GM12878 (cell line): ENCODE data around the gene DENND6A. TPM values are rescaled to one million over a fixed set of nuclear protein-coding genes. Genes with fewer than 3 reads are reported as not detected.

Experiments used
- ATAC-seq: fragments of 200-7000 bp; cut with Tn5 transposase; 3 replicates; pipeline ENCODE4 v1.9.1; 2020; ENCODE audit warnings: mild to moderate bottlenecking, moderate library complexity
- BruUV-seq: library from RNA; stranded (reverse); fragments of 400-500 nt; replicated peaks from 2 replicates; lab custom pipeline; 2021; lab: Mats Ljungman, UMichigan
- CTCF ChIA-PET: fragments of 300-600 bp; sonication (Branson Sonifier 250); formaldehyde crosslinking; extraction: SDS; loops from one replicate; lab custom pipeline; 2021; ENCODE audit warnings: inconsistent platforms; lab: Yijun Ruan, JAX
- POLR2A ChIA-PET: fragments of 350-600 bp; formaldehyde crosslinking; extraction: SDS; loops from one replicate; lab custom pipeline; 2021; ENCODE audit warnings: inconsistent platforms; lab: Charles Lee
- RAD21 ChIA-PET: fragments of 300-600 bp; sonication (Branson Sonifier 250); formaldehyde crosslinking; loops from one replicate; lab custom pipeline; 2023; ENCODE audit warnings: antibody characterized with exemption; ENCODE audit not compliant: unreplicated experiment; lab: Charles Lee
- SMC1A ChIA-PET: fragments of 300-600 bp; sonication (Branson Sonifier 250); formaldehyde crosslinking; loops from one replicate; lab custom pipeline; 2023; ENCODE audit not compliant: unreplicated experiment, uncharacterized antibody; lab: Charles Lee
- DNase-seq: peaks from one replicate; pipeline ENCODE4 v3.0.0-alpha.2; 2011; ENCODE audit warnings: low read depth, low spot score
- FAIRE-seq: peaks from 3 replicates; lab custom pipeline; 2011; peaks lifted over from hg19 to GRCh38; lab: Jason Lieb, UNC
- H2AFZ ChIP-seq: 2 replicates; pipeline ENCODE4 v1.6.0; 2011; ENCODE audit warnings: low read depth, low read length, control low read depth; ENCODE audit not compliant: control insufficient read depth
- H3K27ac ChIP-seq: 2 replicates; pipeline ENCODE4 v1.5.1; 2011; ENCODE audit warnings: control low read depth; ENCODE audit not compliant: control insufficient read depth, insufficient read depth
- H3K27me3 ChIP-seq, 2 experiments: replicated peaks in 1 of 2; 2 replicates each; pipeline versions ENCODE4 v1.6.0 to v1.6.1; 2011; ENCODE audit warnings: low read length in 1 of 2; ENCODE audit not compliant: control insufficient read depth in 2 of 2, insufficient read depth in 2 of 2
- H3K36me3 ChIP-seq, 2 experiments: 2 replicates each; pipeline ENCODE4 v1.5.1; 2011; ENCODE audit warnings: low read length in 1 of 2; ENCODE audit not compliant: control insufficient read depth in 2 of 2, insufficient read depth in 2 of 2
- H3K4me1 ChIP-seq: 2 replicates; pipeline ENCODE4 v1.6.1; 2011; ENCODE audit warnings: mild to moderate bottlenecking, low read length, moderate library complexity, mixed read lengths; ENCODE audit not compliant: control insufficient read depth, insufficient read depth
- H3K4me2 ChIP-seq: 2 replicates; pipeline ENCODE4 v1.6.0; 2011; ENCODE audit warnings: control low read depth; ENCODE audit not compliant: control insufficient read depth, insufficient read depth
- H3K4me3 ChIP-seq: fragments of 200-600 bp; sonication (generic); 2 replicates; pipeline ENCODE4 v1.5.1; 2016
- H3K79me2 ChIP-seq: 2 replicates; pipeline ENCODE4 v1.6.0; 2011; ENCODE audit warnings: low read length; ENCODE audit not compliant: control insufficient read depth, insufficient read depth
- H3K9ac ChIP-seq: 2 replicates; pipeline ENCODE4 v1.8.0; 2011; ENCODE audit warnings: low read length, control low read depth, mixed read lengths; ENCODE audit not compliant: control insufficient read depth, insufficient read depth
- H3K9me3 ChIP-seq: replicated peaks from 3 replicates; pipeline ENCODE4 v1.5.1; 2011; ENCODE audit warnings: mild to moderate bottlenecking, low read length; ENCODE audit not compliant: control insufficient read depth, insufficient read depth
- H4K20me1 ChIP-seq: 2 replicates; pipeline ENCODE4 v1.6.0; 2011; ENCODE audit not compliant: control insufficient read depth, insufficient read depth
- E4F1 ChIP-seq: fragments of 450-650 bp; IDR thresholded peaks from 2 replicates; pipeline ENCODE4 v1.6.1; 2018; ENCODE audit warnings: borderline replicate concordance, mild to moderate bottlenecking; ENCODE audit not compliant: partially characterized antibody
- FOS ChIP-seq: IDR thresholded peaks from 3 replicates; pipeline ENCODE4 v1.6.1; 2011; ENCODE audit warnings: borderline replicate concordance; ENCODE audit not compliant: insufficient read length; ENCODE audit errors: extremely low read depth
- NFYB ChIP-seq: IDR thresholded peaks from 2 replicates; pipeline ENCODE4 v1.6.1; 2011; ENCODE audit warnings: low read depth, mild to moderate bottlenecking, low read length, improper control_type of control experiment, moderate library complexity; ENCODE audit not compliant: insufficient read depth
- POLR2A ChIP-seq: IDR thresholded peaks from 2 replicates; pipeline ENCODE4 v1.6.1; 2011; ENCODE audit warnings: low read depth, mild to moderate bottlenecking, low read length
- RBBP5 ChIP-seq: fragments of 200-600 bp; sonication (generic); conservative IDR thresholded peaks from 2 replicates; pipeline ENCODE4 v1.6.1; 2016
- TARDBP ChIP-seq: IDR thresholded peaks from 2 replicates; pipeline ENCODE4 v1.6.1; 2016; ENCODE audit warnings: borderline replicate concordance
- WGBS: methylation state at CpG from one replicate; pipeline ENCODE4 v1.1.6; 2016; ENCODE audit warnings: low lambda C conversion rate; ENCODE audit not compliant: insufficient replicate concordance, insufficient coverage; ENCODE audit errors: missing lambda C conversion rate; 5-methylcytosine and 5-hydroxymethylcytosine counted together
- in situ Hi-C: fragments of 300-500 bp; cut with MboI; formaldehyde crosslinking; loops from 9 replicates; pipeline ENCODE4 v1.14.3; 2018; ENCODE audit warnings: mixed read lengths
- intact Hi-C: fragments of 100-400 bp; cut with micrococcal nuclease; formaldehyde crosslinking; loops from one replicate; pipeline ENCODE4 v1.14.2; 2022; ENCODE audit not compliant: unreplicated experiment
- polyA plus RNA-seq, 11 experiments: library from polyadenylated mRNA; depleted of rRNA in 4 of 11; unstranded in 6 of 11; stranded (reverse) in 5 of 11; fragments of >200 nt; fragmentation: Nextera tagmentation in 4 of 11; fragmentation: Illumina TruSeq in 1 of 11; extraction: Ambion mirVana in 4 of 11; extraction: Trizol in 1 of 11; gene quantifications; 1 replicate in 1 of 11; 2 replicates in 10 of 11; pipeline versions ENCODE4 v1.2.1 to v1.2.3, GENCODE V29; 2011 to 2016; ENCODE audit warnings: inconsistent platforms in 2 of 11, missing spikeins in 2 of 11, low read depth in 1 of 11
- total RNA-seq, 4 experiments: library from RNA; depleted of rRNA in 3 of 4; stranded (reverse); fragments of >200 nt in 3 of 4; fragmentation: Illumina TruSeq in 1 of 4; extraction: Trizol in 1 of 4; gene quantifications; 2 replicates each; pipeline versions ENCODE4 v1.2.1 to v1.2.3, GENCODE V29; 2013 to 2021

Gene DENND6A
- total and polyA plus RNA-seq, 10 of the 15 experiments (the other 5 are each of a cell fraction or from before 2014, with no cell fraction given): 1.8 to 15.3 (median 10.3) TPM

- Histone ChIP-seq H3K27ac (no peak overlapping the region), H3K27me3 (no peaks in the 10 kb centered on the region), H3K79me2 (no peaks in the 10 kb centered on the region), H3K9ac (no peak overlapping the region), H3K4me2 (no peak overlapping the region), H3K9me3 (no peaks in the 10 kb centered on the region), H3K36me3 (no peaks in the 10 kb centered on the region), H3K4me1 (no peaks in the 10 kb centered on the region), H2AFZ (no peak overlapping the region), H3K4me3 (no peak overlapping the region), H4K20me1 (no peaks in the 10 kb centered on the region)
- in situ Hi-C loops: no loop called here
- POLR2A ChIA-PET: no interaction called here
- RAD21 ChIA-PET: no interaction called here
- ATAC-seq (no peak), FAIRE-seq (no peak), DNase-seq (no peak)
- SMC1A ChIA-PET: interaction anchor here (0.5 to 0.7 kb wide), 2 partner anchors 140 to 749 kb away, joined by 3 read pairs; no protein-coding TSS in a partner anchor
- no peak for TF ChIP-seq E4F1
- TF ChIP-seq POLR2A: no peak
- TF ChIP-seq NFYB: no peak
- TF ChIP-seq FOS: no peak
- TF ChIP-seq RBBP5: no peak
- no peak for TF ChIP-seq TARDBP
- CTCF ChIA-PET: no interaction called here
- WGBS: 89% methylated on average over 5 of the region's 5 CpGs
- BruUV-seq: no TSS peak
- intact Hi-C loops: no loop called here
Observed at GRCh38 chr3:57740027-57740426, 47.1 kb upstream of the DENND6A start.
